Measurements from ENCODE around the gene GINS1.

Gene GINS1

GRCh38 chr20:25478889-25479568 lies 71.6 kb downstream of the GINS1 start:
- DNase-seq, result no peak

GRCh38 chr20:25479638-25480037 lies 72.2 kb downstream of the GINS1 start:
- DNase-seq, result no peak

- DNase-seq, result no peak
Measured at GRCh38 chr20:25480156-25480555, 72.7 kb downstream of the GINS1 start.

- no peak for DNase-seq
Measured at GRCh38 chr20:25480797-25481196, 73.3 kb downstream of the GINS1 start.

GRCh38 chr20:25481235-25481917 lies 73.9 kb downstream of the GINS1 start:
- no peak for DNase-seq

GRCh38 chr20:25481918-25482253 lies 74.4 kb downstream of the GINS1 start:
- DNase-seq, result no peak

- no peak for DNase-seq
Measured at GRCh38 chr20:25483431-25484132, 76.1 kb downstream of the GINS1 start.

GRCh38 chr20:25484224-25484846 lies 76.9 kb downstream of the GINS1 start:
- DNase-seq, result no peak

GRCh38 chr20:25484911-25485511 lies 77.5 kb downstream of the GINS1 start:
- DNase-seq, result no peak

GRCh38 chr20:25485872-25486271 lies 78.4 kb downstream of the GINS1 start:
- DNase-seq, result no peak

GRCh38 chr20:25486377-25486776 lies 78.9 kb downstream of the GINS1 start:
- no peak for DNase-seq

- DNase-seq, result no peak
Measured at GRCh38 chr20:25487306-25487705, 79.8 kb downstream of the GINS1 start.

GRCh38 chr20:25487975-25488374 lies 80.5 kb downstream of the GINS1 start:
- DNase-seq, result no peak

- no peak for DNase-seq
Measured at GRCh38 chr20:25489221-25489871, 81.9 kb downstream of the GINS1 start.

GRCh38 chr20:25490656-25491445 lies 83.4 kb downstream of the GINS1 start:
- DNase-seq, result no peak

GRCh38 chr20:25491446-25492038 lies 84.1 kb downstream of the GINS1 start:
- no peak for DNase-seq

- no peak for DNase-seq
Measured at GRCh38 chr20:25493137-25493536, 85.7 kb downstream of the GINS1 start.

- DNase-seq, result no peak
Measured at GRCh38 chr20:25493748-25494505, 86.5 kb downstream of the GINS1 start.

GRCh38 chr20:25494506-25495188 lies 87.2 kb downstream of the GINS1 start:
- DNase-seq, result no peak

GRCh38 chr20:25495189-25495824 lies 87.8 kb downstream of the GINS1 start:
- DNase-seq, result no peak
